Measurements from ENCODE around the gene LRSAM1. TPM values are rescaled to one million over a fixed set of nuclear protein-coding genes. Genes with fewer than 3 reads are reported as not detected.

LRSAM1 gene
- polyA plus RNA-seq, 1 donor (not counting 4 experiments of a cell fraction or from before 2014, with no cell fraction given) = 5.2 TPM

DNA sequence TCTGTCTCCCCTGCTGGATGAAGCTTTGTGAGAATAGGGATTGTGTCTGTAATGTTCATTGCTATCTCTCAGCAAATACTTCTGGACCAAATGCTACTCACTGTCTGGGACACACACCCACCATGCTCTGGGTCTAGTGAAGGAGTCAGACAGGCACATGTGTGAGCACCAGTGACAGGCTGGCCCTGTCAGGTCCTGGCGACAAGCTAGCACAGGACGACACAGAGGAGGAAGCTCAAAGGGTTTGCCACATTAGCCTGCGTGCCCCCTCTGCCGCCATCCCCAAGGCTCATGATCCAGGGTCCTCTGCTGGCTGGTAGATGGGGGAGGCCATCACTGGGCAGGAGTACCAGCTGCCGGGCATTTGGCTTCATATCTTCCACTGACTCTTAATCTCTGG is 23.3 kb downstream of the LRSAM1 start:
- Histone ChIP-seq H3K9me3 (ENCODE audit: control insufficient read depth, low read depth, low read length) (no peaks in the 10 kb centered on the region), H2AFZ (ENCODE audit: control insufficient read depth, low read length) (no peak overlapping the region), H3K4me1 (ENCODE audit: control insufficient read depth, extremely low read depth, insufficient read depth, low read length) (no peaks in the 10 kb centered on the region), H3K27me3 (ENCODE audit: control insufficient read depth, extremely low read depth, insufficient read depth, low read length) (no peaks in the 10 kb centered on the region), H3K4me3 (ENCODE audit: control insufficient read depth in 2 of 3, extremely low read depth in 1 of 3, insufficient read depth in 2 of 3, low read depth in 1 of 3, low read length in 3 of 3) (no peak overlapping the region), H3K36me3 (ENCODE audit: control insufficient read depth in 2 of 2, extremely low read depth in 1 of 2, insufficient read depth in 2 of 2, low read length in 2 of 2) (peaks cover 15 to 24% of the 10 kb centered on the region in 2 experiments), H3K4me2 (ENCODE audit: control insufficient read depth, extremely low read depth, insufficient read depth, low read depth, low read length) (no peak overlapping the region), H3K9me1 (ENCODE audit: control insufficient read depth, extremely low read depth, insufficient read depth, low read length) (no peaks in the 10 kb centered on the region), H3K27ac (ENCODE audit: control insufficient read depth, insufficient read depth, low read length) (no peak overlapping the region), H4K20me1 (ENCODE audit: control insufficient read depth, extremely low read depth, insufficient read depth, low read length) (no peaks in the 10 kb centered on the region), H3K9ac (ENCODE audit: control insufficient read depth, extremely low read depth, insufficient read depth, low read length) (no peak overlapping the region), H3K79me2 (ENCODE audit: control insufficient read depth, insufficient read depth, low read length) (no peaks in the 10 kb centered on the region)
- FAIRE-seq (no peak), DNase-seq (ENCODE audit: low read depth, low spot score) (no peak)
- TF ChIP-seq, protein P1, sequence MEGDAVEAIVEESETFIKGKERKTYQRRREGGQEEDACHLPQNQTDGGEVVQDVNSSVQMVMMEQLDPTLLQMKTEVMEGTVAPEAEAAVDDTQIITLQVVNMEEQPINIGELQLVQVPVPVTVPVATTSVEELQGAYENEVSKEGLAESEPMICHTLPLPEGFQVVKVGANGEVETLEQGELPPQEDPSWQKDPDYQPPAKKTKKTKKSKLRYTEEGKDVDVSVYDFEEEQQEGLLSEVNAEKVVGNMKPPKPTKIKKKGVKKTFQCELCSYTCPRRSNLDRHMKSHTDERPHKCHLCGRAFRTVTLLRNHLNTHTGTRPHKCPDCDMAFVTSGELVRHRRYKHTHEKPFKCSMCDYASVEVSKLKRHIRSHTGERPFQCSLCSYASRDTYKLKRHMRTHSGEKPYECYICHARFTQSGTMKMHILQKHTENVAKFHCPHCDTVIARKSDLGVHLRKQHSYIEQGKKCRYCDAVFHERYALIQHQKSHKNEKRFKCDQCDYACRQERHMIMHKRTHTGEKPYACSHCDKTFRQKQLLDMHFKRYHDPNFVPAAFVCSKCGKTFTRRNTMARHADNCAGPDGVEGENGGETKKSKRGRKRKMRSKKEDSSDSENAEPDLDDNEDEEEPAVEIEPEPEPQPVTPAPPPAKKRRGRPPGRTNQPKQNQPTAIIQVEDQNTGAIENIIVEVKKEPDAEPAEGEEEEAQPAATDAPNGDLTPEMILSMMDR (optimal IDR thresholded peaks at IDR 0.05 in 1 of 3, IDR thresholded peaks at IDR 0.05 in 1 of 3, conservative IDR thresholded peaks at IDR 0.05 in 1 of 3; ENCODE audit: extremely low read depth in 1 of 3, insufficient read depth in 2 of 3, low read length in 3 of 3) = no peak
- no peak for TF ChIP-seq EZH2 (IDR thresholded peaks at IDR 0.05; ENCODE audit: low read length)
- dilution Hi-C loops (cut with MboI; ENCODE audit: extremely low pct_ligation_motif_present, low sequenced_read_pairs) = no loop called here

DNA sequence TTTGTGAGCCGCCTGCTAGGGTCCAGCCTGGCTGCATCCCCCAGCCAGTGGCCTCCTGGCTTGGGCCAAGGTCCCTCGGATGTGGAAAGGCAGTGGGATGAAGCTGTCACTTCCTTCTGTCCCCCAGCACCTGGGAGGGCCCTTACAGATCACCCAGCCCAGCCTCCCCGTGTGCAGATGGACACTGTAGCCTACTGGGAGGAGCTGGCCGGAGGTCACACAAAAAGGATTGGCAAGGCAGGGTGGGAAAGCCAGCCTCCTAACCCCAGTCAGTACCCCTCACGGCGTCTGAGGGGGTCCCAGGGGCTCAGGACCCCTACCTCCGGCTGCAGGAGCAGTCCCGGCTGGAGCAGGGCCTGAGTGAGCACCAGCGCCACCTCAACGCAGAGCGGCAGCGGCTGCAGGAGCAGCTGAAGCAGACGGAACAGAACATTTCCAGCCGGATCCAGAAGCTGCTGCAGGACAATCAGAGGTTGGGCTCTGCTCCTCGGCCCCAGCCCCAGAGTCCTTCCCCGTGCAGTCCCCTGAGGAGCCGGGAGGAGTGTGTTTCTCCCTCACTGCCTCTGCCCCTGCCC is 28.3 kb downstream of the LRSAM1 start:
- H2AFZ ChIP-seq (ENCODE audit: control insufficient read depth, low read length) = no peak overlapping the region
- dilution Hi-C loops (cut with MboI; ENCODE audit: extremely low pct_ligation_motif_present, low sequenced_read_pairs) = no loop called here
- no peaks in the 10 kb centered on the region for H3K4me1 ChIP-seq (ENCODE audit: control insufficient read depth, extremely low read depth, insufficient read depth, low read length)
- H3K4me3 ChIP-seq (ENCODE audit: control insufficient read depth in 2 of 3, extremely low read depth in 1 of 3, insufficient read depth in 2 of 3, low read depth in 1 of 3, low read length in 3 of 3) = no peak overlapping the region
- no peaks in the 10 kb centered on the region for H3K79me2 ChIP-seq (ENCODE audit: control insufficient read depth, insufficient read depth, low read length)
- peaks cover 17 to 18% of the 10 kb centered on the region in 2 experiments for H3K36me3 ChIP-seq (ENCODE audit: control insufficient read depth in 2 of 2, extremely low read depth in 1 of 2, insufficient read depth in 2 of 2, low read length in 2 of 2)
- H3K9me3 ChIP-seq (ENCODE audit: control insufficient read depth, low read depth, low read length) = no peaks in the 10 kb centered on the region
- no peak overlapping the region for H3K9ac ChIP-seq (ENCODE audit: control insufficient read depth, extremely low read depth, insufficient read depth, low read length)
- no peaks in the 10 kb centered on the region for H3K9me1 ChIP-seq (ENCODE audit: control insufficient read depth, extremely low read depth, insufficient read depth, low read length)
- TF ChIP-seq, protein P1 (optimal IDR thresholded peaks at IDR 0.05 in 1 of 3, IDR thresholded peaks at IDR 0.05 in 1 of 3, conservative IDR thresholded peaks at IDR 0.05 in 1 of 3; ENCODE audit: extremely low read depth in 1 of 3, insufficient read depth in 2 of 3, low read length in 3 of 3) = no peak
- no peak for TF ChIP-seq EZH2 (IDR thresholded peaks at IDR 0.05; ENCODE audit: low read length)
- no peaks in the 10 kb centered on the region for H4K20me1 ChIP-seq (ENCODE audit: control insufficient read depth, extremely low read depth, insufficient read depth, low read length)
- FAIRE-seq (no peak), DNase-seq (ENCODE audit: low read depth, low spot score) (no peak)
- no peak overlapping the region for H3K4me2 ChIP-seq (ENCODE audit: control insufficient read depth, extremely low read depth, insufficient read depth, low read depth, low read length)
- H3K27me3 ChIP-seq (ENCODE audit: control insufficient read depth, extremely low read depth, insufficient read depth, low read length) = no peaks in the 10 kb centered on the region
- no peak overlapping the region for H3K27ac ChIP-seq (ENCODE audit: control insufficient read depth, insufficient read depth, low read length)
